Measurements from ENCODE around the gene C1orf56.

DNA sequence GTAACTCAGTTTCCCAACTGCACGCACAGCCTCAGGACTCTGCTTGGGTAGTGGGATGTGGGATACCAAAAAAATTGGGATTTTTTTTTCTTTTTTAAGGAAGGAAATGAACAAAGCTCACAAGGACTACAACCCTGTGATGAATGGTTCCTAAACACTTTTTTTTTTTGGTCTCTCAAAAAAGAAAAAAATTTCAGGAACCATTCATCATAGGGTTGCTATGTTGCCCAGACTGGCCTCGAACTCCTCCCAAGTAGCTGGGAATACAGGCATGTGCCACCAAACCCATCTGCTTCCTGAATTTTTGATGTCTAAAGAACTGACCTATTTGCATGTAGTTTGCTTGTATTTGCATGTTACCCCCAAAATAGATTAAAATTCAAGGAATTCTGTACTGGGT lies 47.6 kb upstream of the C1orf56 start:
- TF ChIP-seq CTCF (IDR thresholded peaks at IDR 0.05) = no peak
- TF ChIP-seq NR3C1 (IDR thresholded peaks at IDR 0.05) = no peak
- TF ChIP-seq RCOR1 (IDR thresholded peaks at IDR 0.05; ENCODE audit: low read depth, low read length) = no peak
- no peak for TF ChIP-seq POLR2A (IDR thresholded peaks at IDR 0.05; ENCODE audit: low read length)
- TF ChIP-seq PBX3 (IDR thresholded peaks at IDR 0.05) = no peak
- no peak for TF ChIP-seq FOSL2 (IDR thresholded peaks at IDR 0.05)
- TF ChIP-seq FOSL2 (CRISPR knock-in tag; IDR thresholded peaks at IDR 0.05) = no peak
